ENCODE measurements around the gene NPDC1. TPM values are rescaled to one million over a fixed set of nuclear protein-coding genes. Genes with fewer than 3 reads are reported as not detected.

The NPDC1 gene
- total RNA-seq, 1 donor from 2014 or later: 260 TPM

DNA sequence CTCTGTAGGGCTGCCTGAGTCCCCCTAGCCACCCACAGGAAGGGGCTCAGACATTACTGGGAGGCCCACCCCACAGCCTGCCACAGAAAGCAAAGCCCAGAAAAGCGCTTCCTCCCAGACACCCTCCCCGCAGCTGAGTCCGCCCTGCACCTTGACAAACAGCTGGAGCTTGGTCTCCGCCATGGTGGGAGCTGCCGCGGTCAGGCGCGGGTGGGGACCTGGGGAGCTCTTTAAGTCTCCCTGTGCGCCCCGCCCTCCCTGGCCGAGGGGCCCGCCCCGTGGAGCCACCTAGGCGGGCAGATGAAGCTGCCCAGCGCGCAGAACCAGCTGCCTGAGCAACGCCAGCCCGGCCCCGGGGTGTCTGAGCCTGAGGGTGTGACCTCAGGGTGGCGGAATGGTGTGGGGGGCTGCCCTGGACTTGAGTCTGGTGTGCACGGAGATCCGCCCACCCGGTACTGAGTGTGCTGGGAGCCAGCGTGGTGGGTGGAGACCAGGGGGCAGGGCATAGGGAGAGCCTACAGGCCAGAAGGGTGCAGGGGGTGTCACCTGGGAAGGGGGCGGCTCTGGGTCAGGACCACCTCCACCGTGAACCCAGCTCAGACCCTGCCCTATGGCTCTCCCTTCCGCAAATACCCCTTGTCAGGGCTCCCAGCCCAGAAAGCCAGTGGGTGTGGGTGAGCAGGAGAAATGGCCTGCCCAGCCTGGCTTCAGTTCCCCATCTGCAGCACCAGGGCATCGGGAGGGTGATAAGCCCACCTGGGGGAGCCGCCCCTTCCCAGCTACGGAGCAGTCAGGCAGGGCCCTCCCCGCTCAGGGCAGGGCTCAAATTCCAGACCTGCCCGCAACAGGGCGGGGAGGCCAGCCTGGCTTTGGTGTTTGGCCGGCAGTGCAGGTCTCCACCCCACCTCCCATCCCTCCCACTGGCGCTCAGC is 49.4 kb downstream of the NPDC1 start, which contains the start of gene CLIC3:
Gene CLIC3 (minus strand): TSS at position 208 of the 932 bp plus-strand sequence. CDS start 25 bp downstream, at position 183.
- Mint-ChIP-seq H3K4me3 (ENCODE audit: unreplicated experiment) (no peak within 1 kb of the TSS), H3K27ac (ENCODE audit: unreplicated experiment) (no peak within 1 kb of the TSS), H3K36me3 (ENCODE audit: unreplicated experiment) (no peaks in the 10 kb centered on the region), H3K9me3 (ENCODE audit: unreplicated experiment) (peaks cover 5% of the 10 kb centered on the region), H3K4me1 (ENCODE audit: low read depth, unreplicated experiment) (peaks cover 6% of the 10 kb centered on the region), H3K27me3 (ENCODE audit: unreplicated experiment) (peaks cover 3% of the 10 kb centered on the region)
- DNase-seq: no peak
- TF ChIP-seq, protein P1, sequence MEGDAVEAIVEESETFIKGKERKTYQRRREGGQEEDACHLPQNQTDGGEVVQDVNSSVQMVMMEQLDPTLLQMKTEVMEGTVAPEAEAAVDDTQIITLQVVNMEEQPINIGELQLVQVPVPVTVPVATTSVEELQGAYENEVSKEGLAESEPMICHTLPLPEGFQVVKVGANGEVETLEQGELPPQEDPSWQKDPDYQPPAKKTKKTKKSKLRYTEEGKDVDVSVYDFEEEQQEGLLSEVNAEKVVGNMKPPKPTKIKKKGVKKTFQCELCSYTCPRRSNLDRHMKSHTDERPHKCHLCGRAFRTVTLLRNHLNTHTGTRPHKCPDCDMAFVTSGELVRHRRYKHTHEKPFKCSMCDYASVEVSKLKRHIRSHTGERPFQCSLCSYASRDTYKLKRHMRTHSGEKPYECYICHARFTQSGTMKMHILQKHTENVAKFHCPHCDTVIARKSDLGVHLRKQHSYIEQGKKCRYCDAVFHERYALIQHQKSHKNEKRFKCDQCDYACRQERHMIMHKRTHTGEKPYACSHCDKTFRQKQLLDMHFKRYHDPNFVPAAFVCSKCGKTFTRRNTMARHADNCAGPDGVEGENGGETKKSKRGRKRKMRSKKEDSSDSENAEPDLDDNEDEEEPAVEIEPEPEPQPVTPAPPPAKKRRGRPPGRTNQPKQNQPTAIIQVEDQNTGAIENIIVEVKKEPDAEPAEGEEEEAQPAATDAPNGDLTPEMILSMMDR (IDR thresholded peaks at IDR 0.05; ENCODE audit: partially characterized antibody, unreplicated experiment): no peak

DNA sequence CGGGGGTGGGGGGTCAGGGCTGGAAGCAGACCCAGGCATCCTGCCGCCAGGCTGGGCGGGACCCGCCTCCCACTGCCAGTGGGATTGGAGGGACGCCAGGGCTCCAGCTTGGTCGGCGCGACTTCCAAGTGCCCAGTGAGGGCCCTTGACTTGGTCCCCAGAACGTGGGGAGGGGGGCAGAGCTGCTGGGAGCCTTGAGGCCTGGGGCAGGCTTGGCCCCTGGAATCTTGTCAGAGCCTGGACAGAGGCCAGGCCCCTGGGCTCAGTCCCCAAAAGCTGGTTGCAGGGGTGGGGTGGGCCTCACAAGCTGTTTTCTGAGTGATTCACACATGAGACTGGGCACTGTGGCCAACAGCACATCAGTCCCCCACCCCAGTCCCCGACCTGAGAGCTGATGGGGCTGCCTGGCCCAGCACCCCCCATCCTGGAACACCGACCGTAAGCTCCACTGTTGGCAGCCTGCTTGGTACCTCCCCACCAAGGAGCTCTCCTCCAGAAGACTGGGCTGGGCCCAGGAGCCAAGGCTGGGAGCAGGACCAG is 50.1 kb downstream of the NPDC1 start:
- Mint-ChIP-seq H3K4me3 (ENCODE audit: unreplicated experiment) (no peak overlapping the region), H3K4me1 (ENCODE audit: low read depth, unreplicated experiment) (peaks cover 6% of the 10 kb centered on the region), H3K36me3 (ENCODE audit: unreplicated experiment) (peaks cover under 1% of the 10 kb centered on the region), H3K27me3 (ENCODE audit: unreplicated experiment) (peaks cover 8% of the 10 kb centered on the region), H3K27ac (ENCODE audit: unreplicated experiment) (no peak overlapping the region), H3K9me3 (ENCODE audit: unreplicated experiment) (peaks cover 5% of the 10 kb centered on the region)
- TF ChIP-seq, protein P1 (IDR thresholded peaks at IDR 0.05; ENCODE audit: partially characterized antibody, unreplicated experiment): no peak
- no peak for DNase-seq

- Mint-ChIP-seq H3K4me3 (ENCODE audit: unreplicated experiment) (no peak overlapping the region), H3K9me3 (ENCODE audit: unreplicated experiment) (peaks cover 8% of the 10 kb centered on the region), H3K4me1 (ENCODE audit: low read depth, unreplicated experiment) (peaks cover 8% of the 10 kb centered on the region), H3K27ac (ENCODE audit: unreplicated experiment) (no peak overlapping the region), H3K27me3 (ENCODE audit: unreplicated experiment) (peaks cover 13% of the 10 kb centered on the region), H3K36me3 (ENCODE audit: unreplicated experiment) (peaks cover 5% of the 10 kb centered on the region)
- TF ChIP-seq, protein P1 (IDR thresholded peaks at IDR 0.05; ENCODE audit: partially characterized antibody, unreplicated experiment): no peak
- no peak for DNase-seq
These were observed 50.6 kb downstream of the NPDC1 start for GRCh38 chr9:136995362-136995761.

DNA sequence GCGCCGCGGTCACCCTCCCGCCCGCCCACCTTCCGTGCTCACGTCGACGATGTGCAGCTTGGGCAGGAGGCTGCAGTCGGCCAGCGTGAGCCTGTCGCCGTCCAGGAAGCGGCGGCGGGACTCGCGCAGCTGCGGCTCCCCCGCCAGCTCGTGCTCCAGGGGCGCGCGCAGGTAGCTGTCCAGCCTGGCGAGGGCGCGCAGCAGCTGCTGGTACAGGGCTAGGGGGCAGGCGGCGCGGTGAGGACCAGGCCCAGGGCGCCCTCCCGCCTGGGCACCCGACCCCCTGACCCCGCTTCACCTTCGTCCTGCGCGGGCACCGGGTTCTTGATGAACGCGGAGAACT is 51.1 kb downstream of the NPDC1 start:
- Mint-ChIP-seq H3K4me1 (ENCODE audit: low read depth, unreplicated experiment) (peaks cover 8% of the 10 kb centered on the region), H3K36me3 (ENCODE audit: unreplicated experiment) (peaks cover 5% of the 10 kb centered on the region), H3K27ac (ENCODE audit: unreplicated experiment) (no peak overlapping the region), H3K27me3 (ENCODE audit: unreplicated experiment) (peaks cover 13% of the 10 kb centered on the region), H3K4me3 (ENCODE audit: unreplicated experiment) (no peak overlapping the region), H3K9me3 (ENCODE audit: unreplicated experiment) (peaks cover 8% of the 10 kb centered on the region)
- TF ChIP-seq, protein P1 (IDR thresholded peaks at IDR 0.05; ENCODE audit: partially characterized antibody, unreplicated experiment): no peak
- DNase-seq: no peak

All from glutamatergic neuron (in vitro differentiated cells).